Breast epithelium (tissue), 3 donors: Measurements from ENCODE around the gene FAM237B.

ENCODE experiments used
- POLR2A ChIP-seq: fragments of 450-650 bp; IDR thresholded peaks from one replicate; pipeline ENCODE4 v1.6.1; 2016; ENCODE audit warnings: antibody characterized with exemption, mild to moderate bottlenecking, moderate library complexity
- TF ChIP-seq, protein P1 (sequence below), 3 donors: fragments of 450-650 bp; IDR thresholded peaks; one replicate each; pipeline ENCODE4 v1.5.1; 2016 to 2017; ENCODE audit warnings: antibody characterized with exemption in 3 of 3, mild to moderate bottlenecking in 3 of 3, moderate library complexity in 3 of 3

DNA sequence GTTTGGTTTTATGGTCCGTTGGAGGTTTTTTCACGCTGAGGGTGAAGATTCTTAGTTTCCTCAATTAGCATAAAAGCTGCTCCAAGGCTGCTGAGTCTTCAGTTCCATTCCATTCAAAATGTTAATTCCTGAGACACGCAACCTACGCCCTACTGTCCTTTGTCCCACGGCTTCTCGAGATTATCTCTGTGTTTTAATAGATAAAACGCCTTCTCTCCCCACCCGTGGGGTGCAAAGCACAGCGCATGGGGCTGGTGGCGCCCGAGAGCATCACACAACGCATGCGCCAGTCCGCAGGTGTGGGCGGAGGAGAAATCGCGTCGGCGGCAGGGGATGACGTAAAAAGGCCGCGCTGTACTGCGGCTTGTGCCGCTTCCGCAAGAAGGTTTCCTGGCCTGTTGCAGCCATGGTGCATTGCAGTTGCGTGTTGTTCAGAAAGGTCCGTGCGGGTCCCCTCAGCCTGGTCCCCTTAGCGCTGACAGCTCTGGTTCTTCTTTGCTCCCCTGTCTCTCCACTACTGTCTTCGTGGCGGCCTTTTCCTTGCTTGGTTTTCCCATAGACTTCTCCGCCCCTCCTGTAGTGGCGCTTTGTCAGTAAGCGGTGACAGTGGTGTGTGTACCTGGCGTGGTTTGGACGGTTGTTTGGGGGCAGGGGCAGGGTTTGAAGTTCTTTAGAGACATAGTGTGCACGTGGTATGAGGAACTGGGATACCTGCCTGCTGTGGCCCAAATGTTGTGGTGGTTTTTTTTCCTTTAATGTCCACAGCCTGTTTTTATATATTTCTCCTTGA, 25.4 kb upstream of the FAM237B start, which contains the start of gene GTPBP10:
- TF ChIP-seq, protein P1, sequence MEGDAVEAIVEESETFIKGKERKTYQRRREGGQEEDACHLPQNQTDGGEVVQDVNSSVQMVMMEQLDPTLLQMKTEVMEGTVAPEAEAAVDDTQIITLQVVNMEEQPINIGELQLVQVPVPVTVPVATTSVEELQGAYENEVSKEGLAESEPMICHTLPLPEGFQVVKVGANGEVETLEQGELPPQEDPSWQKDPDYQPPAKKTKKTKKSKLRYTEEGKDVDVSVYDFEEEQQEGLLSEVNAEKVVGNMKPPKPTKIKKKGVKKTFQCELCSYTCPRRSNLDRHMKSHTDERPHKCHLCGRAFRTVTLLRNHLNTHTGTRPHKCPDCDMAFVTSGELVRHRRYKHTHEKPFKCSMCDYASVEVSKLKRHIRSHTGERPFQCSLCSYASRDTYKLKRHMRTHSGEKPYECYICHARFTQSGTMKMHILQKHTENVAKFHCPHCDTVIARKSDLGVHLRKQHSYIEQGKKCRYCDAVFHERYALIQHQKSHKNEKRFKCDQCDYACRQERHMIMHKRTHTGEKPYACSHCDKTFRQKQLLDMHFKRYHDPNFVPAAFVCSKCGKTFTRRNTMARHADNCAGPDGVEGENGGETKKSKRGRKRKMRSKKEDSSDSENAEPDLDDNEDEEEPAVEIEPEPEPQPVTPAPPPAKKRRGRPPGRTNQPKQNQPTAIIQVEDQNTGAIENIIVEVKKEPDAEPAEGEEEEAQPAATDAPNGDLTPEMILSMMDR (IDR thresholded peaks at IDR 0.05): peak; percentile 76 to 79 (median 77)
- TF ChIP-seq POLR2A: peak; percentile 71
